Measurements from ENCODE around the gene ABCB11.

The ABCB11 gene

GRCh38 chr2:169050476-169051240 is 19.5 kb upstream of the ABCB11 start:
- H3K4me1 ChIP-seq (ENCODE audit: insufficient read depth, poor library complexity, severe bottlenecking), result no peaks in the 10 kb centered on the region
- no peaks in the 10 kb centered on the region for H3K36me3 ChIP-seq (ENCODE audit: low read depth)
- no peak overlapping the region for H3K27ac ChIP-seq (ENCODE audit: poor library complexity, severe bottlenecking)
- DNase-seq (ENCODE audit: low spot score) (no peak), ATAC-seq (ENCODE audit: low read depth) (peak; percentile 74; the same call in 2 of the 3 replicates)
- no peak for TF ChIP-seq CTCF (IDR thresholded peaks at IDR 0.05; ENCODE audit: poor library complexity, severe bottlenecking)
- H3K4me3 ChIP-seq (ENCODE audit: severe bottlenecking), result no peak overlapping the region
- H3K9me3 ChIP-seq (ENCODE audit: severe bottlenecking), result no peaks in the 10 kb centered on the region
- no peaks in the 10 kb centered on the region for H3K27me3 ChIP-seq (ENCODE audit: insufficient read depth, poor library complexity, severe bottlenecking)

- ATAC-seq (ENCODE audit: low read depth) (no peak), DNase-seq (ENCODE audit: low spot score) (no peak)
- Histone ChIP-seq H3K36me3 (ENCODE audit: low read depth) (no peaks in the 10 kb centered on the region), H3K27me3 (ENCODE audit: insufficient read depth, poor library complexity, severe bottlenecking) (no peaks in the 10 kb centered on the region), H3K4me3 (ENCODE audit: severe bottlenecking) (no peak overlapping the region), H3K27ac (ENCODE audit: poor library complexity, severe bottlenecking) (no peak overlapping the region), H3K4me1 (ENCODE audit: insufficient read depth, poor library complexity, severe bottlenecking) (no peaks in the 10 kb centered on the region), H3K9me3 (ENCODE audit: severe bottlenecking) (no peaks in the 10 kb centered on the region)
- no peak for TF ChIP-seq CTCF (IDR thresholded peaks at IDR 0.05; ENCODE audit: poor library complexity, severe bottlenecking)
These were observed 18.0 kb upstream of the ABCB11 start for GRCh38 chr2:169049142-169049541.

GRCh38 chr2:169047256-169048250 is 16.4 kb upstream of the ABCB11 start:
- peaks cover 4% of the 10 kb centered on the region for H3K9me3 ChIP-seq (ENCODE audit: severe bottlenecking)
- no peak for DNase-seq (ENCODE audit: low spot score)

GRCh38 chr2:169046440-169047151 is 15.5 kb upstream of the ABCB11 start:
- no peaks in the 10 kb centered on the region for H3K27me3 ChIP-seq (ENCODE audit: insufficient read depth, poor library complexity, severe bottlenecking)
- DNase-seq (ENCODE audit: low spot score), result no peak
- no peaks in the 10 kb centered on the region for H3K4me1 ChIP-seq (ENCODE audit: insufficient read depth, poor library complexity, severe bottlenecking)
- no peaks in the 10 kb centered on the region for H3K36me3 ChIP-seq (ENCODE audit: low read depth)
- H3K9me3 ChIP-seq (ENCODE audit: severe bottlenecking), result peaks cover 10% of the 10 kb centered on the region
- no peak overlapping the region for H3K27ac ChIP-seq (ENCODE audit: poor library complexity, severe bottlenecking)
- no peak overlapping the region for H3K4me3 ChIP-seq (ENCODE audit: severe bottlenecking)
- no peak for TF ChIP-seq CTCF (IDR thresholded peaks at IDR 0.05; ENCODE audit: poor library complexity, severe bottlenecking)
- ATAC-seq (ENCODE audit: low read depth), result peak; percentile 62; the same call in 2 of the 3 replicates

More at GRCh38 chr2:169047256-169048250, 16.4 kb upstream of the ABCB11 start:
- H3K36me3 ChIP-seq (ENCODE audit: low read depth), result no peaks in the 10 kb centered on the region
- no peak overlapping the region for H3K27ac ChIP-seq (ENCODE audit: poor library complexity, severe bottlenecking)
- TF ChIP-seq CTCF (IDR thresholded peaks at IDR 0.05; ENCODE audit: poor library complexity, severe bottlenecking), result no peak
- H3K4me3 ChIP-seq (ENCODE audit: severe bottlenecking), result no peak overlapping the region
- no peak for ATAC-seq (ENCODE audit: low read depth)
- no peaks in the 10 kb centered on the region for H3K4me1 ChIP-seq (ENCODE audit: insufficient read depth, poor library complexity, severe bottlenecking)
- H3K27me3 ChIP-seq (ENCODE audit: insufficient read depth, poor library complexity, severe bottlenecking), result no peaks in the 10 kb centered on the region

All from RWPE2 (cell line).